BE2C (cell line): ENCODE data around the gene AZU1.

Experiments
- DNase-seq: peaks from one replicate; pipeline ENCODE4 v3.0.0-alpha.2; 2020
- H3K27me3 ChIP-seq: fragments of 250-450 bp; sonication (Bioruptor Pico); 2 replicates; pipeline ENCODE4 v1.5.1; 2020; ENCODE audit warnings: mild to moderate bottlenecking
- H3K36me3 ChIP-seq: fragments of 250-450 bp; sonication (Bioruptor Pico); 2 replicates; pipeline ENCODE4 v1.5.1; 2020; ENCODE audit warnings: mild to moderate bottlenecking
- H3K4me1 ChIP-seq: fragments of 250-450 bp; sonication (Bioruptor Pico); 2 replicates; pipeline ENCODE4 v1.5.1; 2020
- H3K4me3 ChIP-seq: 2 replicates; pipeline ENCODE4 v1.5.1; 2011; ENCODE audit warnings: low read depth, low read length
- H3K9me3 ChIP-seq: fragments of 250-450 bp; sonication (Bioruptor Pico); 2 replicates; pipeline ENCODE4 v1.5.1; 2020
- TF ChIP-seq, protein P1 (sequence below): IDR thresholded peaks from 2 replicates; pipeline ENCODE4 v1.5.1; 2012; ENCODE audit warnings: mild to moderate bottlenecking, low read depth, low read length

Gene AZU1

DNA sequence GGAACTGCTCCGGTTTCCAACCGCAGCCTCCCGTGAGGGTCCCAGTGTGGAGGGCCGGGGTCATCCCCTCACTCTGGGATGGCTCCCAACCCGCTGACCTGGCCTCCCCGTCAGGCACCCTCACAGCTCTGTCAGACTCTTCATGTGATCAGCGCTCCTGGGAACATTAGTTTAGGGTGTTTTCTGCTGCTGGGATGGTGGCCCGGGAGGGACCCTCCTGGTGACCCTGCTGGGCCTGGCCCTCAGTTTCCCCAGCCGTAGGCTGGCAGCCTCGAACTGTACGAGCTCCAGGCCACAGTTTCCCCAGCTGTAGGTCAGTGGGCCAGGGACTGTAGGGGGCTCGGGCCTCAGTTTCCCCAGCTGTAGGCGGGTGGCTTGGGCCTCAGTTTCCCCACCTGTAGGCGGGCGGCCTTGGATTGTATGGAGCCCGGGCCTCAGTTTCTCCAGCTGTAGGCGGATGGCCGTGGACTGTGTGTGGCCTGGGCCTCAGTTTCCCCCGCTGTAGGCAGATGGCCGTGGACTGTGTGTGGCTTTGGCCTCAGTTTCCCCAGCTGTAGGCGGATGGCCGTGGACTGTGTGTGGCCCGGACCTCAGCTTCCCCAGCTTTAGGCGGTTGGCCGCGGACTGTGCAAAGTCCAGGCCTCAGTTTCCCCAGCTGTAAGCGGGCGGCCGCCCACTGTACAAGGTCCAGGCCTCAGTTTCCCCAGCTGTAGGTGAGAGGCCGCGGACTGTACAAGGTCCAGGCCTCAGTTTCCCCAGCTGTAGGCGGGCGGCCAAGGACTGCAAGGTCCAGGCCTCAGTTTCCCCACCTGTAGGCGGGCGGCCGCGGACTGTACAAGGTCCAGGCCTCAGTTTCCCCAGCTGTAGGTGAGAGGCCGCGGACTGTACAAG is 31.7 kb upstream of the AZU1 start:
- no peak for DNase-seq
- TF ChIP-seq, protein P1, sequence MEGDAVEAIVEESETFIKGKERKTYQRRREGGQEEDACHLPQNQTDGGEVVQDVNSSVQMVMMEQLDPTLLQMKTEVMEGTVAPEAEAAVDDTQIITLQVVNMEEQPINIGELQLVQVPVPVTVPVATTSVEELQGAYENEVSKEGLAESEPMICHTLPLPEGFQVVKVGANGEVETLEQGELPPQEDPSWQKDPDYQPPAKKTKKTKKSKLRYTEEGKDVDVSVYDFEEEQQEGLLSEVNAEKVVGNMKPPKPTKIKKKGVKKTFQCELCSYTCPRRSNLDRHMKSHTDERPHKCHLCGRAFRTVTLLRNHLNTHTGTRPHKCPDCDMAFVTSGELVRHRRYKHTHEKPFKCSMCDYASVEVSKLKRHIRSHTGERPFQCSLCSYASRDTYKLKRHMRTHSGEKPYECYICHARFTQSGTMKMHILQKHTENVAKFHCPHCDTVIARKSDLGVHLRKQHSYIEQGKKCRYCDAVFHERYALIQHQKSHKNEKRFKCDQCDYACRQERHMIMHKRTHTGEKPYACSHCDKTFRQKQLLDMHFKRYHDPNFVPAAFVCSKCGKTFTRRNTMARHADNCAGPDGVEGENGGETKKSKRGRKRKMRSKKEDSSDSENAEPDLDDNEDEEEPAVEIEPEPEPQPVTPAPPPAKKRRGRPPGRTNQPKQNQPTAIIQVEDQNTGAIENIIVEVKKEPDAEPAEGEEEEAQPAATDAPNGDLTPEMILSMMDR = no peak
- Histone ChIP-seq H3K36me3 (peaks cover 31% of the 10 kb centered on the region), H3K4me1 (peaks cover 3% of the 10 kb centered on the region), H3K27me3 (no peaks in the 10 kb centered on the region), H3K4me3 (peak overlapping the region; percentile 72), H3K9me3 (no peaks in the 10 kb centered on the region)

DNA sequence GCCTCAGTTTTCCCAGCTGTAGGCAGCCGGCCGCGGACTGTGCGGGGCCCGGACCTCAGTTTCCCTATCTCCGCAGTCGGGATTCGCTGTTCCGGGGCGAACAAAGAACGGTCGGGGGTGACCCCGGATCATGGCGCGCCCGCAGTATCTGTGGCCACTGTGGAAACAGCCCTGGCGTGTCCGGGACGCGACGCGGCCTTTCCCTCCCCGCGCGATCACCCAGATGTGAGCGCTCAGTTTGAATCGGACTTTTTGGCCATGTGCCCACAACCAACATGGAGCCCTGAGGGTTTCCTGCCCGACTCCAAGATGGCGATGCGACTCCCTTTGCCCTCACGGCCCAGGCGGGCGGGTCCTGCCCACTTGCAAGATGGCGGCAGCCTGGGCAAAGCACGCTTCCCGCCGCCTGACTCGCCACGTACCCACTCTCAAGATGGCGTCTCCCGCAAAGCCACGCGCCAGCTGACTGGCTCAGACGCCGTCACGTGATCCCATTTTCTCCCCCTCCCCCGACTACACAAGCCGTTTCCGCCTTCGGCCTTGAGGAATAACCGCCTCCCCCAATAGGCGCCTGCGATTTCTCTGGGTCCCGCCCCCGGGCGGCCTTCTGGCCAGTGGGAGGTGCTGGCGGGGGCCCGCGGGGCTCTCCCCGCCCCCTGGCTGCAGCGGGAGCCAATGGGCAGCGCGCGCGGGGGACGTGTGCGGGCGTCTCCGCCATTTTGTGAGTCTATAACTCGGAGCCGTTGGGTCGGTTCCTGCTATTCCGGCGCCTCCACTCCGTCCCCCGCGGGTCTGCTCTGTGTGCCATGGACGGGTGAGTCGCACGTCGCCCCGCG is 30.7 kb upstream of the AZU1 start, which contains the start of gene PTBP1:
Gene PTBP1, plus strand, starts transcription at position 761 of the 836 bp plus-strand sequence. Its CDS starts 46 bp downstream, at position 807.
- peaks cover 40% of the 10 kb centered on the region for H3K36me3 ChIP-seq

DNA sequence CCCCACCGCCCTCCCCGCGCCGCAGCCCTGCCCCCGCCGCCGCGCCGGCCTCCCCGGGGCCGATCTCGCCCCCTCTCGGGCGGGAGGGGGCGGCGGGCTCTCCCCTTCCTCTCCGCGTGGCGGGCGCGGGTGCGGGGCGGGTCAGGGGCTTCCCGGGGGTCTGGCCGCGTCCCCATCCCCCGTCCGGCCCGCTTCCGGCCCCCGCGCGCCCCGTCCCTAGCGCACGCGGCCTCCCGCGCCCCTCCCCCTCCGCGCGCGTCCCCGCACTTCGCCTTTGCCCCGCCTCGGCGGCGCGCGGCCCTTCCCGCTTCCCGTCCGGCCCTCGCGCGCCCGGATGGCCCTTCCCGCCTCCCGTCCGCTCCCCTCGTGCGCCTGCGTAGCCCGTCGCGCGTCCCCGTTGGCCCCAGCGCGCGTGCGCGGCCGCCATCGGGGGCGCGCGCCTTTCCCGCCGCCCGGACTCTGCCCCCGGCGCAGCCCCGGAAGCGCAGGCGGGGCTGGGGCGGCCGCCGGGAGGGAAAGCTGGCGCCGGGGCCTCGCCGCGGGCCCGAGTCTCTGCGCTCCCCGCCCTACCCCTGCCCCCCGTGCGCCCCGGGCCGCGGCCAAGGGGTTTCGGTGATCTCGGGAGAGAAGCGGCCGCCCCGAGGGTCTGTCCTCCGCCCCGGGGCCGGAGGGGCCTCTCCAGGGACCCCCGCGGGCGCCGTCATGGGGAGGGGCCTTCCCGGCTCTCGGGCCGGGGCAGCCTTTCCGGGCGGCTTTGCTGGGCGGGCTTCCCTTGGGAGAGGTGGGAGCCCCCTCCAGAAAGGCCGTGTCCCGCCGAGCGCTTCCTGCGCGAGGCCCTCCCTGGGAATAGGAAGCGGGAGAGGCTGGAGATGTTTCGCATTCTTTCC is 29.9 kb upstream of the AZU1 start:
- TF ChIP-seq, protein P1 = no peak
- DNase-seq = peak; percentile 92
- Histone ChIP-seq H3K36me3 (peaks cover 49% of the 10 kb centered on the region), H3K4me1 (peaks cover 19% of the 10 kb centered on the region), H3K9me3 (no peaks in the 10 kb centered on the region), H3K27me3 (no peaks in the 10 kb centered on the region), H3K4me3 (peak overlapping the region; percentile 96)

More for the DNA sequence above, 30.7 kb upstream of the AZU1 start, which contains the start of gene PTBP1:
- H3K4me3 ChIP-seq = peak within 1 kb of the TSS; percentile 96
- peak; percentile 100 for DNase-seq
- H3K9me3 ChIP-seq = no peaks in the 10 kb centered on the region
- TF ChIP-seq, protein P1 = peak; percentile 8; the same call in 1 of the 2 replicates
- no peaks in the 10 kb centered on the region for H3K27me3 ChIP-seq
- peaks cover 13% of the 10 kb centered on the region for H3K4me1 ChIP-seq

DNA sequence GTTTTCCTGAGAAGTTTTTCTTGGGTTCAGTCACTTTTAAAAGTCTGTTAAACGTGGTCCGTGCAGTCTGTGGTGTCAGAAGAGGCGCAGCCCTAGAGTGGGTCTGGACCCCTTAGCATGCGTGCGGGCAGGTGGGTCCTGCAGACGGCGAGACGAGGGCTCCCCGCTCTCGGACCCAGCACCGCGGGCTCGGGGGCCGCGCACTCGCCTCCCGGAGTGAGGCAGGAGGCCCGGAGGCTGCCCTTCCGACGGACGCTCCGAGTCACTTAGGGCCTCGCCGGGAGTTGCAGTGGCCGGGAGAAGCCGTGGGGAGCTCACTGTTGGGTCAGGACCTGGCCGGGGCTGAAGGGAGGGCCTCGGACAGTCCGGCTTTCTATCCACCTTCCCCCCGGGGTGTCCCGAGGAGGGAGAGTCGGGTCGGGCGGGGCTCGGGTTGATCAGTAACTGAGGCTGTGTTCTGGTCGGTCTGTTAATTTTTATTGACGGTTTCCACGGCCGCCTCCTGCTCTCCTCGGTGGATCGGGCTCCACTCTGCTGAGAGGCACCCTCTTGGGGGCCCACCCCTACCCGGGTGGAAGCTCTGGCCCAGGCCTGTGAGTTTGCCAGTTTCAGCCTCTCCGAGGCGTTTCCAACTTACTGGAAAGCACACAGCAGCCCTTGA is 29.1 kb upstream of the AZU1 start:
- no peaks in the 10 kb centered on the region for H3K27me3 ChIP-seq
- peaks cover 22% of the 10 kb centered on the region for H3K4me1 ChIP-seq
- H3K4me3 ChIP-seq = peak overlapping the region; percentile 96
- no peaks in the 10 kb centered on the region for H3K9me3 ChIP-seq
- H3K36me3 ChIP-seq = peaks cover 57% of the 10 kb centered on the region
- no peak for DNase-seq
- TF ChIP-seq, protein P1 = no peak
